ENCODE measurements around the gene MPPED2. TPM values are rescaled to one million over a fixed set of nuclear protein-coding genes. Genes with fewer than 3 reads are reported as not detected.

MPPED2 gene
- total RNA-seq, 1 donor from 2014 or later: 179 TPM

DNA sequence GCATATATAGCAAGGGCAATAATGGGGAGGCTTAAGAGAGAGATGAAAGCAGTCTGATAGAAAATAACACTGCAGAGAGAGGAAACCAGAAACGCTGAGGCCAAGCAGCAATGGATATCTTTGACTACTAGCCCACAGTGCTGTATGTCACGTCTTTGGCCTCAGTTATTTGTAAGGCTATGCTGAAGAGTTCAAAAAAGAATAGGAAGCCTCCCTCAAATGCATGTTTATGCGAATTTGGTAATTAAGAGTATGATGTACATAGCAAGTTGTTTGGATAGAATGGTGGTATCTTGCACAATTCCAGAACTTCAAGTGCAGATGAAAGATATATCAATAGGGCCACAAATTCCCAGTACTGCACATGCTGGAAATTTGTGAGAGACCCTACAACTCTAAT is 89.2 kb downstream of the MPPED2 start:
- H3K27me3 Mint-ChIP-seq (ENCODE audit: low read depth): no peaks in the 10 kb centered on the region
- peaks cover 26% of the 10 kb centered on the region for H3K36me3 Mint-ChIP-seq
- no peak overlapping the region for H3K27ac Mint-ChIP-seq
- H3K4me1 Mint-ChIP-seq: peaks cover 44% of the 10 kb centered on the region
- no peaks in the 10 kb centered on the region for H3K9me3 Mint-ChIP-seq
- no peak overlapping the region for H3K4me3 Mint-ChIP-seq
- DNase-seq (ENCODE audit: low spot score in 2 of 2, unreplicated experiment in 2 of 2): no peak
- TF ChIP-seq, protein P1, sequence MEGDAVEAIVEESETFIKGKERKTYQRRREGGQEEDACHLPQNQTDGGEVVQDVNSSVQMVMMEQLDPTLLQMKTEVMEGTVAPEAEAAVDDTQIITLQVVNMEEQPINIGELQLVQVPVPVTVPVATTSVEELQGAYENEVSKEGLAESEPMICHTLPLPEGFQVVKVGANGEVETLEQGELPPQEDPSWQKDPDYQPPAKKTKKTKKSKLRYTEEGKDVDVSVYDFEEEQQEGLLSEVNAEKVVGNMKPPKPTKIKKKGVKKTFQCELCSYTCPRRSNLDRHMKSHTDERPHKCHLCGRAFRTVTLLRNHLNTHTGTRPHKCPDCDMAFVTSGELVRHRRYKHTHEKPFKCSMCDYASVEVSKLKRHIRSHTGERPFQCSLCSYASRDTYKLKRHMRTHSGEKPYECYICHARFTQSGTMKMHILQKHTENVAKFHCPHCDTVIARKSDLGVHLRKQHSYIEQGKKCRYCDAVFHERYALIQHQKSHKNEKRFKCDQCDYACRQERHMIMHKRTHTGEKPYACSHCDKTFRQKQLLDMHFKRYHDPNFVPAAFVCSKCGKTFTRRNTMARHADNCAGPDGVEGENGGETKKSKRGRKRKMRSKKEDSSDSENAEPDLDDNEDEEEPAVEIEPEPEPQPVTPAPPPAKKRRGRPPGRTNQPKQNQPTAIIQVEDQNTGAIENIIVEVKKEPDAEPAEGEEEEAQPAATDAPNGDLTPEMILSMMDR (IDR thresholded peaks at IDR 0.05; ENCODE audit: unreplicated experiment): no peak

DNA sequence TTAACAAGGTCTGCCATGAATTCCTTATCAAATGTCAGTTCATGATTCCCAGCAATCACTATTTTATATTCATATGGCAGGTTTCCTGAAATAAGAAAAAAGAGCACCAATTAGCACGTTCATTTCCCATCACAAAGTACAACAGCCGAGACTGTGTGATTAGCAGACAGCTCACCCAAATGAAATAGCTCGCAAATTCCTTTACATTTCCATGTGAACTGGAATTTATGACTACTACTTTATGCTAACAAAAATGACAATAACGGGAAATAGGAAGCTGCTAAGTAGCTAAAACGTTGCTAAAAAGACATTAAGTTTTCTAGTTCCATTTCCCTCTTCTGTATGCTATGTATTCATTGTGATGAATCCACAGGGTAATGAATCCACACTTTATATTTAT is 90.7 kb downstream of the MPPED2 start:
- H3K27ac Mint-ChIP-seq: peak overlapping the region; percentile 49
- H3K27me3 Mint-ChIP-seq (ENCODE audit: low read depth): no peaks in the 10 kb centered on the region

DNA sequence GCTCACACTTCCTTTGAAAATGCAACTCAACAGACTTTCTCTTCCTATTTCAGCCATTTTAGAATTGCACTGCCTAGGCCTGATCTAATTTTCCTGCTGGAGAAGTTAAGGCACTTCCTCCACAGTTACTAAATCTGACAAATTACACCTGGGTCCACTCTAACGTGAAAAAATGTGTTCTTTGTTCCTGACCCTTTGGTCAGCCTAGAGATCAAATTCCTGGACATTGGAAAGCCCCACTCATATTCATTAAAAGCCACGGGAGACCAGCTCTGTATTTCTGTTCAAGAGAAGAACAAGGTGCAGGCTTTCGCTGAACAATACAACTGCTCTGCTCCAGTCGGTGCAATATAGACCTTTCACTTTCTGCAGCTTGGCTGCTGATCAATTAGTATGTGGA is 96.6 kb downstream of the MPPED2 start:
- Mint-ChIP-seq H3K4me1 (peaks cover 59% of the 10 kb centered on the region), H3K27me3 (ENCODE audit: low read depth) (no peaks in the 10 kb centered on the region), H3K27ac (peak overlapping the region; percentile 95), H3K9me3 (no peaks in the 10 kb centered on the region), H3K4me3 (no peak overlapping the region), H3K36me3 (peaks cover 5% of the 10 kb centered on the region)
- TF ChIP-seq, protein P1 (IDR thresholded peaks at IDR 0.05; ENCODE audit: unreplicated experiment): no peak
- DNase-seq (ENCODE audit: low spot score in 2 of 2, unreplicated experiment in 2 of 2): no peak

More for the DNA sequence above, 90.7 kb downstream of the MPPED2 start:
- DNase-seq (ENCODE audit: low spot score in 2 of 2, unreplicated experiment in 2 of 2): no peak
- TF ChIP-seq, protein P1 (IDR thresholded peaks at IDR 0.05; ENCODE audit: unreplicated experiment): no peak
- no peaks in the 10 kb centered on the region for H3K9me3 Mint-ChIP-seq
- H3K4me3 Mint-ChIP-seq: no peak overlapping the region
- H3K4me1 Mint-ChIP-seq: peaks cover 41% of the 10 kb centered on the region
- H3K36me3 Mint-ChIP-seq: peaks cover 14% of the 10 kb centered on the region

DNA sequence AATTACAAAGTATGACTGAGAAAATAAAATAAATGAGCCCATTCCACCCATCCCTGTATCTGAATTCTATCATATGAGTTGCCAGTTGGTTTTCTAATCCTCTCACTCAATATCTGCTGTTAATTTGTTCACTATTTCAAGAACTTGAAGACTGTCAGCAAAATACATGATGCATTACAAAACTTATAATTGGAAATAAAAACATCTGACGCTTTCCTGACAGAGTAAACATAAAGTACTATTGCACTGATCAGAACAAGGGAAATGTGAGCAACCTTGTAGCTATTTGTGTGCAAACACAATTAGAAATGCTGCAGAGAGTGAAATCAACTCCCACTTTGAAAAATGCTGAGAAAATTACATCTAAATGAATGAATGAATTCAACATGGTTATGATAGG is 97.1 kb downstream of the MPPED2 start:
- no peak for DNase-seq (ENCODE audit: low spot score in 2 of 2, unreplicated experiment in 2 of 2)

DNA sequence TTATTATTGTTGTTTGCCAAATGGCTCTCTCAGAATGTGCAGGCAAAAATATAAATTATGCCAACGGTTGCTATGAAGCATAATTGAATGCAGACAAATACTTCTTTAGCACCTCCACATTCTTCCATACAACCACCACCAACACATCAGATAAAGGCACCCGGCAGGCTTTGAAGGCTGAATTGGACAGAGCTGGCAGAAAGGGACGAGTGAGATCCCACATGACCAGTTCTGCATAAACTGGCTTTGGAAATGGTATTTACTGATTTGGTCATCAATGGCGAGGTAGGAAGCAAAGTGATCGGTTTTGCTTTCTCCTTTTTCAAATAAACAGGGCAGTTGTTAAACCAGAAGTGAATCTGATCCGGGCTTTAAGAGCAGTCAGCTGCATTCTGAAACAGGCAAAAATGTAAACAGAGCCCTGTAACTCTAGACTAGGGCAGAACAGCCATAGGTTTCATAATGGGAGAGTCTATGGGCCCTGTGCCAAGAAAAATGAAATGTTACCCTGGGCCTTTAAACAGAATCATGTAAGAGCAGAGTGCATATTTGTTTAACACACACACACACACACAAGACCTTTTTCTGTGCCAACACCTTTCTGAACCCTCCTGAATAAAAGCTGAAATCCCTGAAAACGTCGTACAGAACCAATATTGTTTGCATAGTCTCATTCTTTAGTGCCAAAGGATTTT is 97.7 kb downstream of the MPPED2 start:
- TF ChIP-seq, protein P1 (IDR thresholded peaks at IDR 0.05; ENCODE audit: unreplicated experiment): no peak
- Mint-ChIP-seq H3K36me3 (no peaks in the 10 kb centered on the region), H3K27me3 (ENCODE audit: low read depth) (no peaks in the 10 kb centered on the region), H3K4me1 (peaks cover 62% of the 10 kb centered on the region), H3K4me3 (peak overlapping the region; percentile 50), H3K27ac (peak overlapping the region; percentile 95), H3K9me3 (no peaks in the 10 kb centered on the region)
- no peak for DNase-seq (ENCODE audit: low spot score in 2 of 2, unreplicated experiment in 2 of 2)

More for the DNA sequence above, 97.1 kb downstream of the MPPED2 start:
- H3K36me3 Mint-ChIP-seq: peaks cover 4% of the 10 kb centered on the region
- no peaks in the 10 kb centered on the region for H3K9me3 Mint-ChIP-seq
- peak overlapping the region; percentile 95 for H3K27ac Mint-ChIP-seq
- H3K4me1 Mint-ChIP-seq: peaks cover 61% of the 10 kb centered on the region
- no peaks in the 10 kb centered on the region for H3K27me3 Mint-ChIP-seq (ENCODE audit: low read depth)
- TF ChIP-seq, protein P1 (IDR thresholded peaks at IDR 0.05; ENCODE audit: unreplicated experiment): no peak
- peak overlapping the region; percentile 50 for H3K4me3 Mint-ChIP-seq

Data from mesothelial cell of epicardium (in vitro differentiated cells).